Panc1 (cell line): ENCODE data around the gene UBD.

Experiments used
- POLR2AphosphoS5 ChIP-seq: IDR thresholded peaks from 2 replicates; pipeline ENCODE4 v1.6.1; 2012; ENCODE audit warnings: mild to moderate bottlenecking, low read depth, low read length, moderate library complexity
- TCF7L2 ChIP-seq: IDR thresholded peaks from 2 replicates; pipeline ENCODE4 v1.6.1; 2011; ENCODE audit warnings: mild to moderate bottlenecking, low read depth, low read length, inconsistent platforms
- TF ChIP-seq, protein P1 (sequence below): fragments of 450-650 bp; IDR thresholded peaks from 2 replicates; pipeline ENCODE4 v1.5.1; 2017; ENCODE audit warnings: mild to moderate bottlenecking
- TF ChIP-seq, protein P2 (sequence below), 2 experiments: IDR thresholded peaks; 2 replicates each; pipeline ENCODE4 v1.6.1; 2011 to 2012; ENCODE audit warnings: low read depth in 2 of 2, control low read depth in 1 of 2, low read length in 1 of 2, mild to moderate bottlenecking in 1 of 2, moderate library complexity in 1 of 2; ENCODE audit not compliant: insufficient read depth in 1 of 2

DNA sequence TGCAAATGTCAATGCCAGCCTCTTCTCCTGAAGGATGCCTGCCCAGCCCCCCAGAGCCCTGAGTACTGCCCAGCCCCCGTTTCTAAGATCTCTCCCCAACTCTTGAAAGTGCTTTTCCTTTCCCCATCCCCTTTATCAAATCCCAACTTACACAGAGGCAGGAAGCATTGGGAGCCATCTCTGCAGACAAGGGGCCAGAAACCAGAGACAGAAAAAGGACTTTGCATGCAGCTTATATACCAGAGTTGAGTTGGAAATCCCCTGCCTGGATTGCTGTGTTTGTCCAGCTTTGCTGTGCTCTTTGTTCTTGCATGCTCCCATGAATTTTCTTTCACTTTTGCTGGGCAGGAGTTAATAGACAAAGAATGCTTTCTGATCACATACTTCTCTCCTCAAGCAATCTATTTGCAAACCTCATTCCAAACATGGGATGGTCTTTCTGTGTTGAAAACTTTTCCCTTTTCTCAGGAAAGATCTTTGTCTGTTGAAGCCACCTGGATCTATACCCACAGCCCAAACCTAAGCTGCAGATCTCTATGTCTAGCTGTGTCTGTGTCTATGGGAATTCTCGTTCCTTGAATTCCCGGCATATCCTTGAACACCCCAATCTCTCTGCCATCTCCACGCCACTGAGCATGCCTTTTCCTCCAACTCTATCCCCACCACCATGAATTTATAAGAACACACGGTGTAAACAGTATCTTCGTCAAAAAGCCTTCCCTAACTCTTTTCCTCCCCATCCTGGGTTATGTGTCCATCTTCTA, at the start of gene UBD:
- TF ChIP-seq, protein P1, sequence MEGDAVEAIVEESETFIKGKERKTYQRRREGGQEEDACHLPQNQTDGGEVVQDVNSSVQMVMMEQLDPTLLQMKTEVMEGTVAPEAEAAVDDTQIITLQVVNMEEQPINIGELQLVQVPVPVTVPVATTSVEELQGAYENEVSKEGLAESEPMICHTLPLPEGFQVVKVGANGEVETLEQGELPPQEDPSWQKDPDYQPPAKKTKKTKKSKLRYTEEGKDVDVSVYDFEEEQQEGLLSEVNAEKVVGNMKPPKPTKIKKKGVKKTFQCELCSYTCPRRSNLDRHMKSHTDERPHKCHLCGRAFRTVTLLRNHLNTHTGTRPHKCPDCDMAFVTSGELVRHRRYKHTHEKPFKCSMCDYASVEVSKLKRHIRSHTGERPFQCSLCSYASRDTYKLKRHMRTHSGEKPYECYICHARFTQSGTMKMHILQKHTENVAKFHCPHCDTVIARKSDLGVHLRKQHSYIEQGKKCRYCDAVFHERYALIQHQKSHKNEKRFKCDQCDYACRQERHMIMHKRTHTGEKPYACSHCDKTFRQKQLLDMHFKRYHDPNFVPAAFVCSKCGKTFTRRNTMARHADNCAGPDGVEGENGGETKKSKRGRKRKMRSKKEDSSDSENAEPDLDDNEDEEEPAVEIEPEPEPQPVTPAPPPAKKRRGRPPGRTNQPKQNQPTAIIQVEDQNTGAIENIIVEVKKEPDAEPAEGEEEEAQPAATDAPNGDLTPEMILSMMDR: no peak
- TF ChIP-seq TCF7L2: no peak
- no peak for TF ChIP-seq POLR2AphosphoS5
- TF ChIP-seq, protein P2, sequence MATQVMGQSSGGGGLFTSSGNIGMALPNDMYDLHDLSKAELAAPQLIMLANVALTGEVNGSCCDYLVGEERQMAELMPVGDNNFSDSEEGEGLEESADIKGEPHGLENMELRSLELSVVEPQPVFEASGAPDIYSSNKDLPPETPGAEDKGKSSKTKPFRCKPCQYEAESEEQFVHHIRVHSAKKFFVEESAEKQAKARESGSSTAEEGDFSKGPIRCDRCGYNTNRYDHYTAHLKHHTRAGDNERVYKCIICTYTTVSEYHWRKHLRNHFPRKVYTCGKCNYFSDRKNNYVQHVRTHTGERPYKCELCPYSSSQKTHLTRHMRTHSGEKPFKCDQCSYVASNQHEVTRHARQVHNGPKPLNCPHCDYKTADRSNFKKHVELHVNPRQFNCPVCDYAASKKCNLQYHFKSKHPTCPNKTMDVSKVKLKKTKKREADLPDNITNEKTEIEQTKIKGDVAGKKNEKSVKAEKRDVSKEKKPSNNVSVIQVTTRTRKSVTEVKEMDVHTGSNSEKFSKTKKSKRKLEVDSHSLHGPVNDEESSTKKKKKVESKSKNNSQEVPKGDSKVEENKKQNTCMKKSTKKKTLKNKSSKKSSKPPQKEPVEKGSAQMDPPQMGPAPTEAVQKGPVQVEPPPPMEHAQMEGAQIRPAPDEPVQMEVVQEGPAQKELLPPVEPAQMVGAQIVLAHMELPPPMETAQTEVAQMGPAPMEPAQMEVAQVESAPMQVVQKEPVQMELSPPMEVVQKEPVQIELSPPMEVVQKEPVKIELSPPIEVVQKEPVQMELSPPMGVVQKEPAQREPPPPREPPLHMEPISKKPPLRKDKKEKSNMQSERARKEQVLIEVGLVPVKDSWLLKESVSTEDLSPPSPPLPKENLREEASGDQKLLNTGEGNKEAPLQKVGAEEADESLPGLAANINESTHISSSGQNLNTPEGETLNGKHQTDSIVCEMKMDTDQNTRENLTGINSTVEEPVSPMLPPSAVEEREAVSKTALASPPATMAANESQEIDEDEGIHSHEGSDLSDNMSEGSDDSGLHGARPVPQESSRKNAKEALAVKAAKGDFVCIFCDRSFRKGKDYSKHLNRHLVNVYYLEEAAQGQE (IDR thresholded peaks at IDR 0.05; ENCODE audit: insufficient read depth in 1 of 2, low read depth in 2 of 2, low read length in 1 of 2): no peak
